Prostate gland (tissue), 2 donors: ENCODE results near the gene GKAP1.

ENCODE experiments used
- CTCF ChIP-seq, 4 experiments: fragments of 200-600 bp in 2 of 4; fragments of 450-650 bp in 2 of 4; sonication (generic) in 2 of 4; IDR thresholded peaks; 1 replicate in 3 of 4; 2 replicates in 1 of 4; pipeline ENCODE4 v1.5.1; 2016 to 2019; ENCODE audit warnings: antibody characterized with exemption in 4 of 4, mild to moderate bottlenecking in 2 of 4, moderate library complexity in 2 of 4
- POLR2A ChIP-seq: fragments of 450-650 bp; IDR thresholded peaks from one replicate; pipeline ENCODE4 v1.6.1; 2016; ENCODE audit warnings: antibody characterized with exemption, mild to moderate bottlenecking
- POLR2AphosphoS5 ChIP-seq: sonication (generic); formaldehyde crosslinking; IDR thresholded peaks from one replicate; pipeline ENCODE4 v1.6.1; 2017; ENCODE audit warnings: antibody characterized with exemption

GRCh38 chr9:83721509-83721908, 96.1 kb downstream of the GKAP1 start:
- TF ChIP-seq CTCF (IDR thresholded peaks at IDR 0.05) (no peak), POLR2AphosphoS5 (no peak), POLR2A (no peak)
